ENCODE results near the gene ERMP1. TPM values are rescaled to one million over a fixed set of nuclear protein-coding genes. Genes with fewer than 3 reads are reported as not detected.
"Not testable (repeated sequence)": the region's sequence is repeated elsewhere in the genome, so short reads cannot be mapped to it uniquely, and the experiment has no call there.

The ERMP1 gene
- total RNA-seq (10 to 100 TPM; 22.8 to 24.5 TPM), polyA plus RNA-seq (10 to 100 TPM; 11.6 to 12.4 TPM)

GRCh38 chr9:5832538-5833529 is at the start of gene ERMP1:
TSS of gene ERMP1 (minus strand) at chr9:5833117. CDS start at chr9:5833027, 90 bp downstream.
- Mint-ChIP-seq H3K9me3 (no peaks in the 10 kb centered on the region), H3K36me3 (peaks cover 5 to 18% of the 10 kb centered on the region in 2 donors), H3K4me1 (peaks cover 33 to 58% (median 43%) of the 10 kb centered on the region in 4 donors), H3K4me3 (peak within 1 kb of the TSS; percentile 91 to 98 (median 96)), H3K27ac (peak within 1 kb of the TSS; percentile 88 to 97 (median 95)), H3K27me3 (no peaks in the 10 kb centered on the region)
- H3K9me3 ChIP-seq (ENCODE audit: control insufficient read depth in 1 of 2, low read length in 2 of 2), result no peaks in the 10 kb centered on the region
- ChIA-PET POLR2A (ENCODE audit: partially characterized antibody) (interaction anchor here (0.8 to 7.6 kb wide), 15 partner anchors 9 to 580 kb away, joined by 3 to 97 read pairs (median 5); partner anchors contain the start of genes CD274, RANBP6, RIC1 and UHRF2), CTCF (ENCODE audit: partially characterized antibody) (interaction anchor here (0.6 to 6.3 kb wide), 40 partner anchors 9 to 232 kb away, joined by 3 to 89 read pairs (median 5); a partner anchor contains a TSS)
- peaks cover 42% of the 10 kb centered on the region for H3K4me1 ChIP-seq (ENCODE audit: insufficient read depth, low read length)
- intact Hi-C loops (cut with micrococcal nuclease), result loop anchor here (1.0 to 5.0 kb wide), 8 partner anchors 11 to 848 kb away; partner anchors contain the start of genes CD274, JAK2 and RIC1
- peak within 1 kb of the TSS; percentile 53 for H3K27ac ChIP-seq (ENCODE audit: low read depth, low read length)
- H3K4me3 ChIP-seq (ENCODE audit: low read length in 2 of 2), result peak within 1 kb of the TSS; percentile 72 to 93
- H3K36me3 ChIP-seq (ENCODE audit: insufficient read depth, low read length), result no peaks in the 10 kb centered on the region
- H3K27me3 ChIP-seq (ENCODE audit: insufficient read depth, low read length), result no peaks in the 10 kb centered on the region
- DNase-seq, result peak; percentile 87 to 93 (median 90)

GRCh38 chr9:5882244-5883012 is 49.5 kb upstream of the ERMP1 start:
- CTCF ChIA-PET (ENCODE audit: partially characterized antibody), result interaction anchor here (0.6 to 5.2 kb wide), 4 partner anchors 8 to 1402 kb away, joined by 3 to 51 read pairs (median 4); partner anchors contain the start of gene ERMP1
- H3K27ac ChIP-seq (ENCODE audit: low read depth, low read length); H3K9me3 ChIP-seq (ENCODE audit: control insufficient read depth in 1 of 2, low read length in 2 of 2); intact Hi-C loops (cut with micrococcal nuclease); H3K4me3 ChIP-seq (ENCODE audit: low read length in 2 of 2); H3K27me3 ChIP-seq (ENCODE audit: insufficient read depth, low read length); H3K27ac Mint-ChIP-seq; H3K27me3 Mint-ChIP-seq; H3K9me3 Mint-ChIP-seq; H3K36me3 Mint-ChIP-seq; H3K4me3 Mint-ChIP-seq; POLR2A ChIA-PET (ENCODE audit: partially characterized antibody); H3K36me3 ChIP-seq (ENCODE audit: insufficient read depth, low read length); H3K4me1 ChIP-seq (ENCODE audit: insufficient read depth, low read length); DNase-seq: not testable (repeated sequence)
- H3K4me1 Mint-ChIP-seq, result peaks cover 5 to 12% (median 8%) of the 10 kb centered on the region in 4 donors

GRCh38 chr9:5879419-5880181 is 46.7 kb upstream of the ERMP1 start:
- H3K27me3 Mint-ChIP-seq, result no peaks in the 10 kb centered on the region
- H3K9me3 ChIP-seq (ENCODE audit: control insufficient read depth in 1 of 2, low read length in 2 of 2), result no peaks in the 10 kb centered on the region

GRCh38 chr9:5876711-5877110 is 43.8 kb upstream of the ERMP1 start:
- Mint-ChIP-seq H3K27ac (no peak overlapping the region), H3K4me3 (no peak overlapping the region), H3K4me1 (peaks cover 2 to 6% (median 4%) of the 10 kb centered on the region in 4 donors), H3K9me3 (no peaks in the 10 kb centered on the region), H3K27me3 (no peaks in the 10 kb centered on the region), H3K36me3 (peaks cover 0 to 8% of the 10 kb centered on the region in 2 donors)
- no peaks in the 10 kb centered on the region for H3K36me3 ChIP-seq (ENCODE audit: insufficient read depth, low read length)
- no peaks in the 10 kb centered on the region for H3K4me1 ChIP-seq (ENCODE audit: insufficient read depth, low read length)
- intact Hi-C loops (cut with micrococcal nuclease), result no loop called here
- H3K27ac ChIP-seq (ENCODE audit: low read depth, low read length), result no peak overlapping the region
- no peaks in the 10 kb centered on the region for H3K9me3 ChIP-seq (ENCODE audit: control insufficient read depth in 1 of 2, low read length in 2 of 2)
- no peak overlapping the region for H3K4me3 ChIP-seq (ENCODE audit: low read length in 2 of 2)
- no peak for DNase-seq
- CTCF ChIA-PET (ENCODE audit: partially characterized antibody), result interaction anchor here (0.8 to 1.7 kb wide), 2 partner anchors 9 to 10 kb away, joined by 3 to 6 read pairs; no protein-coding TSS in a partner anchor
- POLR2A ChIA-PET (ENCODE audit: partially characterized antibody), result no interaction called here
- H3K27me3 ChIP-seq (ENCODE audit: insufficient read depth, low read length), result no peaks in the 10 kb centered on the region

More at GRCh38 chr9:5879419-5880181, 46.7 kb upstream of the ERMP1 start:
- H3K4me3 ChIP-seq (ENCODE audit: low read length in 2 of 2), result no peak overlapping the region
- ChIA-PET CTCF (ENCODE audit: partially characterized antibody) (interaction anchor here (0.6 to 1.3 kb wide), 3 partner anchors 19 to 46 kb away, joined by 3 to 6 read pairs (median 3); partner anchors contain the start of gene ERMP1), POLR2A (ENCODE audit: partially characterized antibody) (no interaction called here)
- no peak for DNase-seq
- no peak overlapping the region for H3K27ac Mint-ChIP-seq
- H3K36me3 ChIP-seq (ENCODE audit: insufficient read depth, low read length), result no peaks in the 10 kb centered on the region
- H3K27ac ChIP-seq (ENCODE audit: low read depth, low read length), result no peak overlapping the region
- H3K4me3 Mint-ChIP-seq, result no peak overlapping the region
- no peaks in the 10 kb centered on the region for H3K27me3 ChIP-seq (ENCODE audit: insufficient read depth, low read length)
- no peaks in the 10 kb centered on the region for H3K9me3 Mint-ChIP-seq
- peaks cover 0 to 8% of the 10 kb centered on the region in 2 donors for H3K36me3 Mint-ChIP-seq
- no peaks in the 10 kb centered on the region for H3K4me1 ChIP-seq (ENCODE audit: insufficient read depth, low read length)
- intact Hi-C loops (cut with micrococcal nuclease), result no loop called here
- H3K4me1 Mint-ChIP-seq, result peaks cover 2 to 6% (median 3%) of the 10 kb centered on the region in 4 donors

DNA sequence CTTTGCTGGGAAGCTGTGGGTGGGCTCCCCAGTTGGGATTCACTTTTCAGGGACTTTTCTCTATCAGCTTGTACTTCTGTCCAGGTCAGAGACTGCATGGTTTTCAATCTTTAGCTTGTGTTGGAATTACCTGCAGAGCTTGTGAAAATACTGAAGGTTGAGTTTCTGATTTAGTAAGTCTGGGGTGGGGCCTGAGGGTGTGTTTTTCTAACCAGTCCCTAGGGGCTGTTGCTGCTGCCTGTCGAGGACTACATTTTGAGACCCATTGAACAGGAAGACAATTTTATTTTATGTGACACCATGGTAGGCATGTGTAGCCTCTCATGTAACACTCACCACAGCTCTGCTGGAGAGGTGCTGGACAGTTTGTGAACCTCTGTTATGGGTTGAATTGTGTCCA is 43.1 kb upstream of the ERMP1 start:
- POLR2A ChIA-PET (ENCODE audit: partially characterized antibody), result no interaction called here
- peaks cover 0 to 7% of the 10 kb centered on the region in 2 donors for H3K36me3 Mint-ChIP-seq
- H3K27ac Mint-ChIP-seq, result no peak overlapping the region
- H3K27me3 ChIP-seq (ENCODE audit: insufficient read depth, low read length), result no peaks in the 10 kb centered on the region
- peaks cover 2 to 6% (median 4%) of the 10 kb centered on the region in 4 donors for H3K4me1 Mint-ChIP-seq
- H3K9me3 Mint-ChIP-seq, result no peaks in the 10 kb centered on the region
- intact Hi-C loops (cut with micrococcal nuclease), result no loop called here
- CTCF ChIA-PET (ENCODE audit: partially characterized antibody), result interaction anchor here (1.7 kb wide), 1 partner anchor 10 kb away, joined by 6 read pairs; no protein-coding TSS in a partner anchor
- DNase-seq, result no peak
- no peak overlapping the region for H3K4me3 ChIP-seq (ENCODE audit: low read length in 2 of 2)
- H3K4me1 ChIP-seq (ENCODE audit: insufficient read depth, low read length), result no peaks in the 10 kb centered on the region
- H3K27ac ChIP-seq (ENCODE audit: low read depth, low read length), result no peak overlapping the region
- no peaks in the 10 kb centered on the region for H3K36me3 ChIP-seq (ENCODE audit: insufficient read depth, low read length)
- H3K9me3 ChIP-seq (ENCODE audit: control insufficient read depth in 1 of 2, low read length in 2 of 2), result no peaks in the 10 kb centered on the region
- no peaks in the 10 kb centered on the region for H3K27me3 Mint-ChIP-seq
- H3K4me3 Mint-ChIP-seq, result no peak overlapping the region

- peaks cover 0 to 16% of the 10 kb centered on the region in 2 donors for H3K36me3 Mint-ChIP-seq
- H3K9me3 ChIP-seq (ENCODE audit: control insufficient read depth in 1 of 2, low read length in 2 of 2), result no peaks in the 10 kb centered on the region
- H3K9me3 Mint-ChIP-seq, result no peaks in the 10 kb centered on the region
- H3K36me3 ChIP-seq (ENCODE audit: insufficient read depth, low read length), result no peaks in the 10 kb centered on the region
- H3K27ac Mint-ChIP-seq, result peak overlapping the region in 1 of 7 donors; percentile 47
- ChIA-PET CTCF (ENCODE audit: partially characterized antibody) (interaction anchor here (0.8 to 2.0 kb wide), 2 partner anchors 12 to 41 kb away, joined by 5 to 6 read pairs; partner anchors contain the start of gene ERMP1), POLR2A (ENCODE audit: partially characterized antibody) (interaction anchor here (1.4 kb wide), 1 partner anchor 41 kb away, joined by 3 read pairs; the partner anchor contains the start of gene ERMP1)
- no peaks in the 10 kb centered on the region for H3K27me3 Mint-ChIP-seq
- H3K4me1 ChIP-seq (ENCODE audit: insufficient read depth, low read length), result no peaks in the 10 kb centered on the region
- no peak for DNase-seq
- intact Hi-C loops (cut with micrococcal nuclease), result no loop called here
- H3K27me3 ChIP-seq (ENCODE audit: insufficient read depth, low read length), result no peaks in the 10 kb centered on the region
- H3K4me1 Mint-ChIP-seq, result peaks cover 2 to 16% (median 12%) of the 10 kb centered on the region in 4 donors
- H3K4me3 ChIP-seq (ENCODE audit: low read length in 2 of 2), result no peak overlapping the region
- H3K4me3 Mint-ChIP-seq, result no peak overlapping the region
- no peak overlapping the region for H3K27ac ChIP-seq (ENCODE audit: low read depth, low read length)
Measured at GRCh38 chr9:5874048-5874447, 41.1 kb upstream of the ERMP1 start.

Measured in CD4-positive, alpha-beta memory T cell (primary cell).